Measurements from ENCODE around the gene ZNF800. TPM values are rescaled to one million over a fixed set of nuclear protein-coding genes. Genes with fewer than 3 reads are reported as not detected.
"Not testable (repeated sequence)": the region's sequence is repeated elsewhere in the genome, so short reads cannot be mapped to it uniquely, and the experiment has no call there.

The ZNF800 gene
- total and polyA plus RNA-seq, 4 donors, result 4.8 to 15.2 (median 12.8) TPM

DNA sequence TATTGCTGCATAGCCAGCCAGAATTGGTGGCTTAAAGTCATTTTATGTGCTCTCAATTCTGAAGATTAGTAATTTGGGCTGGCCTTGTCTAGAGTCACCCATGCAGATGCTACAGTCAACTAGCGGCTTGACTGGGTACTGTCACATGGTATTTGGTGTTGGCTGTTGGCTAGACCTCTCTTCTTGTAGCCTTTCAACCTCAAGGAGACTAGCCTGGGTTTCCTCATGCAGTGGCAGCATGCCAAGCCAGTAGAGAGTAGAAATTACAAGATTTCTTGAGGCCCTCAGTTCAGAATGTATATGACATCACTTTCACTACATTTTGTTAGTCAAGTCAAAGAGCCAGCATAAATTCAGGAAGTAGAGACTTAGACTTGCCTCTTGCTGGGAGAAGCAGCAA, 3.7 kb upstream of the ZNF800 start:
- no peaks in the 10 kb centered on the region for H3K27me3 ChIP-seq (ENCODE audit: control insufficient read depth in 4 of 4, insufficient read depth in 4 of 4, low read length in 3 of 4)
- H3K27ac ChIP-seq (ENCODE audit: low read depth in 1 of 2, low read length in 2 of 2), result no peak overlapping the region
- peaks cover under 1 to 16% (median 7%) of the 10 kb centered on the region in 4 donors for H3K4me1 ChIP-seq (ENCODE audit: control insufficient read depth in 4 of 4, insufficient read depth in 4 of 4, low read length in 3 of 4)
- no peaks in the 10 kb centered on the region for H3K9me3 ChIP-seq (ENCODE audit: control insufficient read depth in 4 of 4, low read length in 3 of 4)
- H3K9ac ChIP-seq (ENCODE audit: low read depth in 1 of 2, low read length in 2 of 2), result no peak overlapping the region
- WGBS, result 71% methylated on average over 1 of the region's 1 CpG
- no peaks in the 10 kb centered on the region for H3K36me3 ChIP-seq (ENCODE audit: control insufficient read depth in 4 of 4, insufficient read depth in 3 of 4, low read depth in 1 of 4, low read length in 3 of 4)
- DNase-seq (ENCODE audit: low spot score), result no peak
- TF ChIP-seq, protein P1, sequence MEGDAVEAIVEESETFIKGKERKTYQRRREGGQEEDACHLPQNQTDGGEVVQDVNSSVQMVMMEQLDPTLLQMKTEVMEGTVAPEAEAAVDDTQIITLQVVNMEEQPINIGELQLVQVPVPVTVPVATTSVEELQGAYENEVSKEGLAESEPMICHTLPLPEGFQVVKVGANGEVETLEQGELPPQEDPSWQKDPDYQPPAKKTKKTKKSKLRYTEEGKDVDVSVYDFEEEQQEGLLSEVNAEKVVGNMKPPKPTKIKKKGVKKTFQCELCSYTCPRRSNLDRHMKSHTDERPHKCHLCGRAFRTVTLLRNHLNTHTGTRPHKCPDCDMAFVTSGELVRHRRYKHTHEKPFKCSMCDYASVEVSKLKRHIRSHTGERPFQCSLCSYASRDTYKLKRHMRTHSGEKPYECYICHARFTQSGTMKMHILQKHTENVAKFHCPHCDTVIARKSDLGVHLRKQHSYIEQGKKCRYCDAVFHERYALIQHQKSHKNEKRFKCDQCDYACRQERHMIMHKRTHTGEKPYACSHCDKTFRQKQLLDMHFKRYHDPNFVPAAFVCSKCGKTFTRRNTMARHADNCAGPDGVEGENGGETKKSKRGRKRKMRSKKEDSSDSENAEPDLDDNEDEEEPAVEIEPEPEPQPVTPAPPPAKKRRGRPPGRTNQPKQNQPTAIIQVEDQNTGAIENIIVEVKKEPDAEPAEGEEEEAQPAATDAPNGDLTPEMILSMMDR (IDR thresholded peaks at IDR 0.05; ENCODE audit: low read depth, low read length, missing input control), result no peak
- TF ChIP-seq TAF1 (conservative IDR thresholded peaks at IDR 0.05) (no peak), NR2F2 (IDR thresholded peaks at IDR 0.05) (no peak), RXRA (IDR thresholded peaks at IDR 0.05) (no peak), JUND (IDR thresholded peaks at IDR 0.05) (no peak), GABPA (IDR thresholded peaks at IDR 0.05 in 1 of 2, conservative IDR thresholded peaks at IDR 0.05 in 1 of 2) (no peak), RAD21 (IDR thresholded peaks at IDR 0.05) (no peak), HNF4G (IDR thresholded peaks at IDR 0.05) (no peak), FOXA2 (IDR thresholded peaks at IDR 0.05) (no peak), SP1 (IDR thresholded peaks at IDR 0.05) (no peak), YY1 (IDR thresholded peaks at IDR 0.05) (no peak), FOXA1 (IDR thresholded peaks at IDR 0.05) (no peak), HNF4A (conservative IDR thresholded peaks at IDR 0.05) (no peak), EGR1 (IDR thresholded peaks at IDR 0.05; ENCODE audit: low read depth in 2 of 2) (no peak)
- TF ChIP-seq, protein P2, sequence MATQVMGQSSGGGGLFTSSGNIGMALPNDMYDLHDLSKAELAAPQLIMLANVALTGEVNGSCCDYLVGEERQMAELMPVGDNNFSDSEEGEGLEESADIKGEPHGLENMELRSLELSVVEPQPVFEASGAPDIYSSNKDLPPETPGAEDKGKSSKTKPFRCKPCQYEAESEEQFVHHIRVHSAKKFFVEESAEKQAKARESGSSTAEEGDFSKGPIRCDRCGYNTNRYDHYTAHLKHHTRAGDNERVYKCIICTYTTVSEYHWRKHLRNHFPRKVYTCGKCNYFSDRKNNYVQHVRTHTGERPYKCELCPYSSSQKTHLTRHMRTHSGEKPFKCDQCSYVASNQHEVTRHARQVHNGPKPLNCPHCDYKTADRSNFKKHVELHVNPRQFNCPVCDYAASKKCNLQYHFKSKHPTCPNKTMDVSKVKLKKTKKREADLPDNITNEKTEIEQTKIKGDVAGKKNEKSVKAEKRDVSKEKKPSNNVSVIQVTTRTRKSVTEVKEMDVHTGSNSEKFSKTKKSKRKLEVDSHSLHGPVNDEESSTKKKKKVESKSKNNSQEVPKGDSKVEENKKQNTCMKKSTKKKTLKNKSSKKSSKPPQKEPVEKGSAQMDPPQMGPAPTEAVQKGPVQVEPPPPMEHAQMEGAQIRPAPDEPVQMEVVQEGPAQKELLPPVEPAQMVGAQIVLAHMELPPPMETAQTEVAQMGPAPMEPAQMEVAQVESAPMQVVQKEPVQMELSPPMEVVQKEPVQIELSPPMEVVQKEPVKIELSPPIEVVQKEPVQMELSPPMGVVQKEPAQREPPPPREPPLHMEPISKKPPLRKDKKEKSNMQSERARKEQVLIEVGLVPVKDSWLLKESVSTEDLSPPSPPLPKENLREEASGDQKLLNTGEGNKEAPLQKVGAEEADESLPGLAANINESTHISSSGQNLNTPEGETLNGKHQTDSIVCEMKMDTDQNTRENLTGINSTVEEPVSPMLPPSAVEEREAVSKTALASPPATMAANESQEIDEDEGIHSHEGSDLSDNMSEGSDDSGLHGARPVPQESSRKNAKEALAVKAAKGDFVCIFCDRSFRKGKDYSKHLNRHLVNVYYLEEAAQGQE (IDR thresholded peaks at IDR 0.05), result no peak
- TF ChIP-seq, protein P3, sequence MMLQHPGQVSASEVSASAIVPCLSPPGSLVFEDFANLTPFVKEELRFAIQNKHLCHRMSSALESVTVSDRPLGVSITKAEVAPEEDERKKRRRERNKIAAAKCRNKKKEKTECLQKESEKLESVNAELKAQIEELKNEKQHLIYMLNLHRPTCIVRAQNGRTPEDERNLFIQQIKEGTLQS (IDR thresholded peaks at IDR 0.05), result no peak
- TF ChIP-seq, protein P4, sequence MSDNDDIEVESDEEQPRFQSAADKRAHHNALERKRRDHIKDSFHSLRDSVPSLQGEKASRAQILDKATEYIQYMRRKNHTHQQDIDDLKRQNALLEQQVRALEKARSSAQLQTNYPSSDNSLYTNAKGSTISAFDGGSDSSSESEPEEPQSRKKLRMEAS (IDR thresholded peaks at IDR 0.05), result no peak
- TF ChIP-seq, protein P5, sequence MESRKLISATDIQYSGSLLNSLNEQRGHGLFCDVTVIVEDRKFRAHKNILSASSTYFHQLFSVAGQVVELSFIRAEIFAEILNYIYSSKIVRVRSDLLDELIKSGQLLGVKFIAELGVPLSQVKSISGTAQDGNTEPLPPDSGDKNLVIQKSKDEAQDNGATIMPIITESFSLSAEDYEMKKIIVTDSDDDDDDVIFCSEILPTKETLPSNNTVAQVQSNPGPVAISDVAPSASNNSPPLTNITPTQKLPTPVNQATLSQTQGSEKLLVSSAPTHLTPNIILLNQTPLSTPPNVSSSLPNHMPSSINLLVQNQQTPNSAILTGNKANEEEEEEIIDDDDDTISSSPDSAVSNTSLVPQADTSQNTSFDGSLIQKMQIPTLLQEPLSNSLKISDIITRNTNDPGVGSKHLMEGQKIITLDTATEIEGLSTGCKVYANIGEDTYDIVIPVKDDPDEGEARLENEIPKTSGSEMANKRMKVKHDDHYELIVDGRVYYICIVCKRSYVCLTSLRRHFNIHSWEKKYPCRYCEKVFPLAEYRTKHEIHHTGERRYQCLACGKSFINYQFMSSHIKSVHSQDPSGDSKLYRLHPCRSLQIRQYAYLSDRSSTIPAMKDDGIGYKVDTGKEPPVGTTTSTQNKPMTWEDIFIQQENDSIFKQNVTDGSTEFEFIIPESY (IDR thresholded peaks at IDR 0.05), result no peak
- no peak overlapping the region for H3K4me3 ChIP-seq (ENCODE audit: low read depth in 1 of 3, low read length in 3 of 3)

DNA sequence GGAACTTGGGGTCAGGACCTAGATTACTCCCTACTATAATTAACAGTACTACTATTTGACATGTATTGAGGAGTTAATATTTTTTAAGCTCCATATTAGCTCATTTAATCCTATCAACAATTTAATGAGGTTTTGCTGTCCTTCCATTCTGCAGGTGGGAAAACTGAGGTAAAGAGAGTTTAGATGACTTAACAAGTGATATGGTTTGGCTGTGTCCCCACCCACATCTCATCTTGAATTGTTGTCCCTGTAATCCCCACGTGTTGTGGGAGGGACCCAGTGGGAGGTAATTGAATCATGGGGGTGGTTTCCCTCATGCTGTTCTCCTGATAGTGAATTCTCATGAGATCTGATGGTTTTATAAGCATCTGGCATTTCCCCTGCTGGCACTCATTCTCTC, 2.6 kb upstream of the ZNF800 start:
- H3K9me3 ChIP-seq (ENCODE audit: control insufficient read depth in 4 of 4, low read length in 3 of 4); H3K27me3 ChIP-seq (ENCODE audit: control insufficient read depth in 4 of 4, insufficient read depth in 4 of 4, low read length in 3 of 4); H3K27ac ChIP-seq (ENCODE audit: low read depth in 1 of 2, low read length in 2 of 2); H3K9ac ChIP-seq (ENCODE audit: low read depth in 1 of 2, low read length in 2 of 2); H3K36me3 ChIP-seq (ENCODE audit: control insufficient read depth in 4 of 4, insufficient read depth in 3 of 4, low read depth in 1 of 4, low read length in 3 of 4); H3K4me3 ChIP-seq (ENCODE audit: low read depth in 1 of 3, low read length in 3 of 3); DNase-seq (ENCODE audit: low spot score): not testable (repeated sequence)
- WGBS, result 14% methylated on average over 1 of the region's 1 CpG
- peaks cover 6 to 23% (median 15%) of the 10 kb centered on the region in 4 donors for H3K4me1 ChIP-seq (ENCODE audit: control insufficient read depth in 4 of 4, insufficient read depth in 4 of 4, low read length in 3 of 4)

All from liver (tissue), 9 donors.